T-helper 1 cell (primary cell): Measurements from ENCODE around the gene SPAG5.

Experiments
- DNase-seq, 5 donors: peaks; one replicate each; pipeline ENCODE4 v3.0.0-alpha.2; 2012 to 2020
- total RNA-seq, 4 donors: gene quantifications; one replicate each; lab custom pipeline; 2026; lab: John Stamatoyannopoulos, UW

SPAG5 gene, protein sequence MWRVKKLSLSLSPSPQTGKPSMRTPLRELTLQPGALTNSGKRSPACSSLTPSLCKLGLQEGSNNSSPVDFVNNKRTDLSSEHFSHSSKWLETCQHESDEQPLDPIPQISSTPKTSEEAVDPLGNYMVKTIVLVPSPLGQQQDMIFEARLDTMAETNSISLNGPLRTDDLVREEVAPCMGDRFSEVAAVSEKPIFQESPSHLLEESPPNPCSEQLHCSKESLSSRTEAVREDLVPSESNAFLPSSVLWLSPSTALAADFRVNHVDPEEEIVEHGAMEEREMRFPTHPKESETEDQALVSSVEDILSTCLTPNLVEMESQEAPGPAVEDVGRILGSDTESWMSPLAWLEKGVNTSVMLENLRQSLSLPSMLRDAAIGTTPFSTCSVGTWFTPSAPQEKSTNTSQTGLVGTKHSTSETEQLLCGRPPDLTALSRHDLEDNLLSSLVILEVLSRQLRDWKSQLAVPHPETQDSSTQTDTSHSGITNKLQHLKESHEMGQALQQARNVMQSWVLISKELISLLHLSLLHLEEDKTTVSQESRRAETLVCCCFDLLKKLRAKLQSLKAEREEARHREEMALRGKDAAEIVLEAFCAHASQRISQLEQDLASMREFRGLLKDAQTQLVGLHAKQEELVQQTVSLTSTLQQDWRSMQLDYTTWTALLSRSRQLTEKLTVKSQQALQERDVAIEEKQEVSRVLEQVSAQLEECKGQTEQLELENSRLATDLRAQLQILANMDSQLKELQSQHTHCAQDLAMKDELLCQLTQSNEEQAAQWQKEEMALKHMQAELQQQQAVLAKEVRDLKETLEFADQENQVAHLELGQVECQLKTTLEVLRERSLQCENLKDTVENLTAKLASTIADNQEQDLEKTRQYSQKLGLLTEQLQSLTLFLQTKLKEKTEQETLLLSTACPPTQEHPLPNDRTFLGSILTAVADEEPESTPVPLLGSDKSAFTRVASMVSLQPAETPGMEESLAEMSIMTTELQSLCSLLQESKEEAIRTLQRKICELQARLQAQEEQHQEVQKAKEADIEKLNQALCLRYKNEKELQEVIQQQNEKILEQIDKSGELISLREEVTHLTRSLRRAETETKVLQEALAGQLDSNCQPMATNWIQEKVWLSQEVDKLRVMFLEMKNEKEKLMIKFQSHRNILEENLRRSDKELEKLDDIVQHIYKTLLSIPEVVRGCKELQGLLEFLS
- 18.7 to 25.3 (median 22.3) reads per million in 4 donors for total RNA-seq

- peak; percentile 91 to 97 (median 92) for DNase-seq
Measured at GRCh38 chr17:28598799-28599310, at the start of gene SPAG5. SPAG5 (minus strand) TSS chr17:28599025; CDS start chr17:28598946, 79 bp downstream.

- DNase-seq: no peak
Measured at GRCh38 chr17:28646039-28646754, 47.4 kb upstream of the SPAG5 start.

- no peak for DNase-seq
Measured at GRCh38 chr17:28645576-28645939, 46.7 kb upstream of the SPAG5 start.

DNA sequence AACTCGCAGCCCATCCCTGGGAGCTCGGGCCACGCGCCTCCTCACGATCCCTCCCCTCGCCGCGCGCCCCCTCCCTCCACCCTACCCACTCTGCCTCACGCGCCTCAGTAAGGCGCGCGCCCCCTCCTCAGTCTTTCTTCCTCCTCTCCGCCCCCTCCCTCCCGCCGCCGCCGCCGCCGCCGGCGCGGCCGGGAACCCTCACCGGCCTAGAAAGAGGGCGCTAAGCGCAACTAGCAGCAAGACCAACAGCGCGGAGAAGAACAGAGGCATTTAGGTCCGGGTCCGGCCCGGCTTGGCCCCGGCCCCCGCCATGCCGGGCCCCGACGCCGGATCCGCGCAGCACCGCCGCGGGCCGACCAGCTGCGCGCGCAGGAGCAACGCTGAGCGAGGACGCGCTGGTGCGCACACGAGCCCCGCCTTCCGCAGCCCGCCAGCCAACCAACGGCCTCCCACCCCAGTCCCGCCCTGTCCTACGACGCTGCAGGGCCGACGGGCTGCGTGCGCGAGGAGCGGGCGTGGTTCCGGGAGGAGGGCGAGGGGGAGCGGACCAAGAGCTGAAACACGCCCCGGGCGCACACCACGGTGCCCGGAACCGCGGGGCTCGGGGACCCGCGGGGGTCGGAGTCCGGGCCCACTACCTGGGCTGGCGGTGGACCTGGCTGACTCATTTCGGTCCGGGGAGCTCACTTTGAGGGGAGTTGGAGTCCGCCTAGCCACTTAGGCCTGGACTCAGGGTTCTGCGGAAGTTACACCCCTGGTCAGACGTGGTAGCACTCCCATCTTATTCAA is 46.2 kb upstream of the SPAG5 start, which contains the start of gene BLTP2:
Gene BLTP2 (minus strand): TSS at position 372 of the 789 bp plus-strand sequence. CDS start 102 bp downstream, at position 270.
- DNase-seq: peak; percentile 93 to 97 (median 94)

DNA sequence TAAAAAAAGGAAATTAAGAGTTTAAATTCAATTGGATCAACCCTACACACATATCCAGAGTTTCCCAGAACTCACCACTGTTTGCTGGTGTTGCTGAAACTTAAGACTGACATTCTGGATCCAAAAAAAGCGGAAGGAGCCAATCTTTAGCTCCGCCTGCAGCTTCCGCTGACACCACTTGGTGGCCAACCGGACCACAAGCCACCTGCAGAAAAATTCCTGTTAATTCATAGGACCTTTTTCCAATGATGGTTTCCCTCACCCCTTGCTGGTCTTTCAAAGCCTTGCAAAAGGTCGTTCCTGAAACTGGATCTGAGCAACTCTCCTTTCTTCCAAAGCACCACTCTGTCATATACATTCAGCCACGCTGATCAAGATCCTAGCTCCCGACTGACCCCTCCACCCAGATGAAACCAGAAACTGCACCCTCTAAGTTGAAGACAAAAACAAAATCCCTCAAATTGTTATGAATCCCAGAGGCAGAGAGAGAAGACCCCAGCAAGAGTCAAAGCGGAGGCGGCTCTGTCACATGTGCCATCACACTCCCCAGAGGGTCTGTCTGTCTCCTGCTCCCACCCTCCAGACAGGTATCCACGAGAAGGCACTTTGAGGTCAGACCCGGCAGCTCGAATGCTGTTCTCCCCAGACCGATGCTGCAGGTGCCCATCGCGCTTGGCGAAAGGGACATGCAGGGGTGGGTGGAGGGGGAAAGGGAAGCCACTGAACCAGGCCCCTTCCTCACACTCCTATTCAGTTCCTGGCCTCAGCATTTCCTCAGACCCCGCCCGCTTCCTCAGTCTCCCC is 45.4 kb upstream of the SPAG5 start:
- DNase-seq: peak in 3 of 5 donors; percentile 7 to 24 (median 8)

- no peak for DNase-seq
Measured at GRCh38 chr17:28641579-28641978, 42.8 kb upstream of the SPAG5 start.

GRCh38 chr17:28635506-28635905 is 36.7 kb upstream of the SPAG5 start:
- DNase-seq: no peak

DNA sequence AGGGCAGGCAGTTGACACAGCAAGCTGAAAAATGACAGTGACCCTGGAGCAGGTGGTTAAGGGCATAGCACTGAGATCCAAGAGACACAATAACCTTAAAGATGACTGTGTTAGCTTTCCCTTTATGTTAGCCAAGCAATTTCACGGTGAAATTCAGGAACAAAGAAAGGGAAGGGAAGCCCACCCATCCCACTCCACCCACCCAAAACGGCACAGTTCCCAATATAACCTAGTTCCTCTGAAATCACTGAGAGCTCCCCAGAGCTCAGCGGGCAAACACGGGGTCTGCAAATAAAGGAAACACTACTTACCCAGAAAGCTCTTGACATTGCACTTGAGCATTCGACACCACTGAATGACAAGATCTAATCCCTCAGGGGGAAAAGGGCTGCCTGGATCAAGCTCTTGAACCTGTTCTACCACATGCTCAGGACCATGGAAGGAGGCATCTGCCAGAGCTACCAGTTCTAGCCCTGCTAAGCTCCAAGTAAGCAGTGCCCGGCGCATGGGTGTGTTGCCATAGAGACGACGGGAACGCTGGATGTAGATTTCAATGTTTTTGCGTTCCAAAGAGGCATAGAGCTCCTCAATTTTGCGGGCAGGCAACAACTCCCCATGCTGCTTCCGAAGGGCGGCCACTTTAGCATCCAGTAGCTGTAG is 35.5 kb upstream of the SPAG5 start:
- DNase-seq: no peak

- no peak for DNase-seq
Measured at GRCh38 chr17:28626818-28627217, 28.0 kb upstream of the SPAG5 start.

DNA sequence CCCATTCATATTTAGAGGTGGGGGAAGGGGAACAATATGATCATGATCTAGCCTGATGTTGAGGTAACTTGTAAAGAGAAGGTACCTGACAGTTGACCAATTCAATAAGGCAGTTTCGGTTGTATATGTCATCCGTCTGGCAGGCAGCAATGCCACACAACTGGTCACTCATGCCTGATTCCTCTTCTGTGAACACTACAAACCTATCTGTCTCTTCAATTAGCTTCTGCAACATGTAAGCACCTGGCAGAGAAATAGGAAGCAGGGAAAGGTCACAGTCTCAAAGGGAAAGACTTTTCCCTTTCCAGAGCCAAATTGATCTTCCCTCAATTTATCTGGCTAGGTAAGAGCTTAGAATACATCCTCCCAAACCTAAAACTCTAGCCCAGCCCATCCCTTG is 25.3 kb upstream of the SPAG5 start:
- no peak for DNase-seq

DNA sequence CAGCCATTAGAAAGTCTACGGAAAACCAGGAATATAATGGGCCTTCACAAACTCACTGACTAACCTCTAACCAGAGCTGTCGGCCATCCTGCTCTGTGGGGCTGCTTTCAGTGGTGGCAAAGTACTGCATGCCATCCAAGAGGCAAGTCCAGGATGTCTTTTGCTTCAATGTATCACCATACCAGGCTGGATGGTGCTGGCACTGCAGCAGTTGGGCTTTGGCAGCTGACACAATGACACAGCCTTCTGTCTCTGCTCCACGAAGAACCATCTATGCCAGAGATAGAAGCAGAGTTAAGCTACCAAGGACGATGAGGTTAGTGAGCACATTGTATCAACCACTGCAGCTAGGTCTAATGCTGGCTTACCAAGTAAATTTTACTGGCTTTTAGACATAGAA is 24.9 kb upstream of the SPAG5 start:
- no peak for DNase-seq

DNA sequence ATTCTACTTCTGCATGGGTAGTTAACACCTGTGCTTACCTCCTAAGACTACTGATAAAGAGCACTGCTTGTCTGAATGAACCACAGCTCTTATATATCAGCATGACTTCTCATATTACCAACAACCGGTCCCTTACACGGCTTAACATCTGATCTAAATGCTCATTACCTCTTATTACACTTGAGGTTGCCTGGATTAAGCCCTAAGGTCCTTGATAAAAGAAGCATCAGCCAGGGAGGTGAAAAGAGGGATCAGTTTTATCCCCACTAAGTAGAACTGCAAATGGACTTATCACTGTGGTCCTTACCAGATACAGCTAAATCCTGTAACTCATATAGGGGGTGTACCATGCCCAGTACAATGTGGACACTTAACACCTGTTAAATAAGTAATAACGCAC is 23.4 kb upstream of the SPAG5 start:
- DNase-seq: no peak

- no peak for DNase-seq
Measured at GRCh38 chr17:28620010-28620409, 21.2 kb upstream of the SPAG5 start.

DNA sequence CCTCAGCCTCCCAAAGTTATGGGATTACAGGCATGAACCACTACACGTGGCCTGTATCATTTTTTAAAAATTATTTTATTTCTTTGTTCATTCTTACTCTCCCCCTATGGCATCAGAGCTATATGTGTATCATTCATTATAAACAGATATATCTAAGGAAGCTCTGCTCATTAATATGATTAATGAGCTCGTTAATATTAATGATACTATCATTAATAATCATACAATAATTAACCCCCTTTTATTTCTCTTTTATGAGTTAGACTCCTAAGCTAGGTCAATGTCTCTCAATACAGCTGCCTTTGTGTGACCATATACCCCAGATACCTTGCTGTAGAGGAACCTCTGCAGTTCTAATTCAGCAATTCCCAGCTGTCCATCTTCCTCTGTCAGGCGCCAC is 19.6 kb upstream of the SPAG5 start:
- DNase-seq: no peak

DNA sequence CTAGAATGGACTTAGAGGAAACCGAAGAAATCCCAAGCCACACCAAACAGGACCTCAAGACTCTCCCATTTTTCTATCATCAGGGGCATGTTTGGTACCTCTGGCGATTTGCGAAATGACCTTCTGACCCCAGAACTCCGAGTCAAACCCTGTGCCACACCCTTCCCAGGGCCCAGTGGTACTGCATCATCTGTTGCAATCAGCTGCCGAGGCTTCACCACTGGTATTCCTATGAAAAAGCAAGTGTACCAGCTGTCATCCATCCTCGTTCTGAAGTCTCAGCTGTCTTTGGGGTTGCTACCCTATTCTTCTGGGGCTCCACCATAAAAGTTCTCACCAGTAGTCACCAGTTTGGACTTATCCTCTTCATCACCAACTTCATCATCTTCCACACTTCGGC is 17.5 kb upstream of the SPAG5 start:
- DNase-seq: no peak

GRCh38 chr17:28615260-28615940 is 16.6 kb upstream of the SPAG5 start:
- no peak for DNase-seq

DNA sequence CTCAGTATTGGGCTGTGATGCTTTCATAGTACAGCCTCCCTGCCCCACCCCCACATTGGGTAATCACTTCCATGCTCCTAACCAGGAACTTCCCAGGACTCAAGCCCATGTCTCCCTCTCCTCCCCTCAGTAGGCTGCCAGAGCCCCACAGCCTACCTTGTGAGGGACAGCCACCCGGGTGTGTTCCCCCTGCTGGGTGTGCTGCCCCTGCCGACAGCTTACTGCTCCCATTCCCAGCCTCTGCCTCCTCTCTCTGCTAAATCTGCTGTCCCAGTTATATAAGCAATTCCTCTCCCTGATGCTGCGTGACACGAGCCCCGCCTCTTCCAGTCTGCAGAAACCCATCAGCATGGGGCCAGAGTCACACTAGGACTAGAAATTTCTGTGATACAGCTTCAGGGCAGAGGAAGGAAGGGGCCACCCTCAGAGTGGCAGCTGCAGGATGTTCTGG is 15.1 kb upstream of the SPAG5 start, which contains the start of gene RSKR:
Gene RSKR (minus strand): TSS at position 255 of the 451 bp plus-strand sequence. CDS start 24 bp downstream, at position 231.
- DNase-seq: no peak

- peak in 2 of 5 donors; percentile 12 to 17 for DNase-seq
Measured at GRCh38 chr17:28612936-28613872, 14.4 kb upstream of the SPAG5 start.
